GM19238 (cell line): ENCODE results near the gene MYL12A.
"Not testable (repeated sequence)": the region's sequence is repeated elsewhere in the genome, so short reads cannot be mapped to it uniquely, and the experiment has no call there.

Experiments used
- DNase-seq: peaks from one replicate; pipeline ENCODE4 v3.0.0; 2011; ENCODE audit warnings: low spot score; ENCODE audit not compliant: insufficient read length

The MYL12A gene

DNA sequence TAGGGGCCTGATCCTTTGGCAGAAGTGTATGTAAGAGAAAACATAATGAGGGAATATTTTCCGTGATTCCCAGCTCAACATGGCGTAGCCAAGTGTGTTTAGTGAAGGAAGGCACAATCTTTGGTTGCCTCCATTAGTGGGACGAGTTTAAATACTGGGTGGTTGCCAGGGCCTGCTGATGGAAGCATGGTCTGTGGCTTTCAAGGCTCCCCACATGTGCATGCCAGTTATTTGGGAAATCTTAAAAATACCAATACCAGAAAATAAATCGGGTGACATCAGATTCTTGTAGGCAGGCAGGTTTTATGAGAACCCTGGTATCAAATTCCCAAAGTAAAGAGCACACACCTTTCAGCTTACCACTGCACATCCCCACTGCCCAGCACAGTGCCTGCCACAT lies 7.1 kb downstream of the MYL12A start:
- DNase-seq = no peak

DNA sequence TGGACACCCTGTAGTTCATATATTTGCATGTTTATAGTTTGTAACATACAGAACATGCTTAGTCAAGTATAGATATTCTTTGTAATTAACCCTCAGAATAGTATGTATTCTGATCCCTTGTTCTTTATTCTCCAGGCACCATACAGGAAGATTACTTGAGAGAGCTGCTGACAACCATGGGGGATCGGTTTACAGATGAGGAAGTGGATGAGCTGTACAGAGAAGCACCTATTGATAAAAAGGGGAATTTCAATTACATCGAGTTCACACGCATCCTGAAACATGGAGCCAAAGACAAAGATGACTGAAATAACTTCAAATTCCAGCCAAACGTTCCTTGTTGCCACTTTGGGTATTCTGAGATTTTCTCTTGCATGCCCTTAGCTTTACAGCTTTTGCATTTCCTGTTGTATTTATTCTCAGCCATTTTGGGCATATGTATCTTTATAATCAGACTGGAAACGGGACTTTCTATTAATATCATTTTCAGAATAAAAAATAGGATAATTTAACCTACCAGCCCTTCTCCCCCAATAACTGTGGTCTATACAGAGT lies 8.1 kb downstream of the MYL12A start:
- DNase-seq = no peak

DNA sequence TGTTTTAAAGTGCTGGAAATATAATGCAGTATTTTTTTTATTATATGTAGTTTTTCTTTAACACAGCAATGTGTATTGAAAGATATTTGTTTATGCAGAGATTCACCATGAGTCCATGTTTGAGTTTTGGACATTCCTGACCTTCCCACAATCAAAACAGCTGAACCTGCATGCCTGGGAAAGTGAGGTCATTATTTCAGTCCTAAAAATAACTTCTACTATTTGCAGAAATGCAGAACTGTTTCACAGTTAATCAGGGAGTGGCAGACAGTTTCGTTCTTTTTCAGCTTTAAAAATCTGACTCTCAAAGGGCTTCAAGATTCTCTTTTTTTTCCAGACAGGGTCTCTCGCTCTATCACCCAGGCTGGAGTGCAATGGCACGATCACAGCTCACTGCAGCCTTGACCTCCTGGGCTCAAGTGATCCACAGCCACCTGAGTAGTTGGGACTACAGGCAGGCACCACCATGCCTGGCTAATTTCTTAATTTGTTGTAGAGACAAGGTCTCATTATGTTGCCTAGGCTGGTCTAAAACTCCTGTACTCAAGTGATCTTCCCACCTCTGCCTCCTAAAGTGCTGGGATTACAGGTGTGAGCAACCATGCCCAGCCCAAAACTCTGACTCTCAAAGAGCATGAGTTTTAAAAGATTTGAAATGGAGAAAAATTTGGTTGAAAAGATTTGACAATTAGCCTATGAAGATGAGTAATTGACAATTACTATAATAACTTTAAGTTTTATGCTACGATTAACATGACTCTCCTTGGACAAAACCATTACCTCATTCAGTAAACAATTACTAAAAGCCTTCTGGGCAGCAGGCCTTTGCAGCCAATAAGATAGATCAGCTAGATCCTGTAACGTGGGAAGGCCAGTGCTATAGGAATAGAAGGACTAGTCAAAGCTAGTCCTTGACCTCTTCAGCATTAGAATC lies 9.4 kb downstream of the MYL12A start:
- no peak for DNase-seq

DNA sequence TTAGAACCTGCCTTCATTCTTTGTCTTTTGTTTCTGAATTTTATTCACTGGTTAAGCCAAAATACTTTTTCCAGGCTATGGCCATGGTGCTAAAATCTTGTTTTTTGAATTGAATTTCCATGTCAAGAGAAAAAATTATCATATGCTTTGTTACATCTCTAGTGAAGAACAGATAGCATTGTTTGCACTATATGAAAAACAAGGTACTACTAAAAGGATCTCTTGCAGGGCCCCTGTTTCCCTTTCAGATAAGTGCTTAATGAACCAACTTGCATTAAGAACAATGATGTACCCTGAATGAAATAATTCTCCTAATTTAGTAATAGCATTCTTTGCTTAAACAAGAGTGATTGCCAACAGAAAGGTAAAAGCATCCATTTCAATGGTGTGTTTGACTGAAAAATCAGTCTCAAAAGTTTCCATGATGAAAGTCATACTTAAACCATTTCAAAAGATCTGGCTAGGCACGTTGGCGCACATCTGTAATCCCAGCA lies 10.1 kb downstream of the MYL12A start:
- no peak for DNase-seq

DNA sequence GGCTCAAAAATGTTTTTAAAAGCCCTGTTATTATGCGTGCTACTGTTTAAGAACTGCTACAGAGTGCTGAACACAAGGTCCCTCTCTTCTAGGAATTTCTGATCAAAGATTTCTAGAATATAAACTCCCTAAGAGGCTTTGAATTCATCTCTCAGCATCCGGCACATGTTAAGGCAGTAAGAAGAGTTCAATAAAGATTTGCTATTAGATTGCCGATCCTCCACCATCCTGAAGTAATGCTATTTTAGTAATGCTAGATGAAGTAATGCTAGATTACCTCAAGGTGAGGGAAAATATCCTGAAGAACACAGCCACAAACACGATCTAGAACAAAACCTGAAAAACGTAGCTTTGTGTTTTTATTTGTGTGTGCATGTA lies 13.4 kb downstream of the MYL12A start:
- no peak for DNase-seq

DNA sequence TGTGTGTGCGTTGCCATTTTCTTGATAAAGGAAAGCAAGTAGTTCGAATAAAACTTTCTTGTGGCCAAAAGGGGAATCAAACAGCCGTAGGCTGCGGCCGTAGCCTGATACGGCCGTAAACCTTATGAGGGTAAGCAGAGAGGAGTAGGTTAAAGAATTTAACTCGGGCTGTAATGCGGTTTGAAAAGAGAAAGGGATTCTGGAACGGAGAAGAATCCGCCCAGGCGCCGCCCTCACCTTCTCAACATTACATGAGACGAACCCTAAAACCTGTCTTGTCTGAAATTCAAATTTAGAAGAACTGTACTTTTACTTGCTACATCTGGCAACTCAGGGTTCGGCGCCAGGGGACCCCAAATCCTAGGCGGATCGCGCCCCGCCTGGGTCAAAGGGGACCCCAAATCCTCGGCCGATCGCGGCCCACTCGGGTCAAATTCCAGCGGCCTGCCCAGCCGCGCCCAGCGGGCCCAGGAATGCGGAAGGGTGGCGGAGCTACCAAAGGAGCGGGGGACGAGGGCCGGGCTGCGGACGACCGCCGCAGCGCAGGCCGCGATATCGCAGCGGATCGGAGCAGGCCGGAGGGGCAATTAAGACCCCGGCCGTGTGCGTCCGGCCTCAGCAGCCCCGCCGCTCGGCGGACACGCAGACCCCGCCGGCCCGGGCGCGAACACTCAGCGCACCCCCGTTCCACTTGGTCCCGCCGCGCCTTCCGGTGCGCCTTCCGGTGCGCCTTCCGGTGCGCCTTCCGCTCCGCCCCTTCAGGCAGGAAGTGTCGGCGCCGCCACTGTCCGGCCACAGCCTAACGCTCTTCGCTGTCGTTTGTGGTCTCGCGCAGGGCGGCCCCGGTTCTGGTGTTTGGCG lies 14.0 kb downstream of the MYL12A start, which contains the start of gene MYL12B:
Gene MYL12B (plus strand): TSS at position 761 of the 861 bp plus-strand sequence. CDS start 10,766 bp downstream, outside the sequence.
- no peak for DNase-seq

DNA sequence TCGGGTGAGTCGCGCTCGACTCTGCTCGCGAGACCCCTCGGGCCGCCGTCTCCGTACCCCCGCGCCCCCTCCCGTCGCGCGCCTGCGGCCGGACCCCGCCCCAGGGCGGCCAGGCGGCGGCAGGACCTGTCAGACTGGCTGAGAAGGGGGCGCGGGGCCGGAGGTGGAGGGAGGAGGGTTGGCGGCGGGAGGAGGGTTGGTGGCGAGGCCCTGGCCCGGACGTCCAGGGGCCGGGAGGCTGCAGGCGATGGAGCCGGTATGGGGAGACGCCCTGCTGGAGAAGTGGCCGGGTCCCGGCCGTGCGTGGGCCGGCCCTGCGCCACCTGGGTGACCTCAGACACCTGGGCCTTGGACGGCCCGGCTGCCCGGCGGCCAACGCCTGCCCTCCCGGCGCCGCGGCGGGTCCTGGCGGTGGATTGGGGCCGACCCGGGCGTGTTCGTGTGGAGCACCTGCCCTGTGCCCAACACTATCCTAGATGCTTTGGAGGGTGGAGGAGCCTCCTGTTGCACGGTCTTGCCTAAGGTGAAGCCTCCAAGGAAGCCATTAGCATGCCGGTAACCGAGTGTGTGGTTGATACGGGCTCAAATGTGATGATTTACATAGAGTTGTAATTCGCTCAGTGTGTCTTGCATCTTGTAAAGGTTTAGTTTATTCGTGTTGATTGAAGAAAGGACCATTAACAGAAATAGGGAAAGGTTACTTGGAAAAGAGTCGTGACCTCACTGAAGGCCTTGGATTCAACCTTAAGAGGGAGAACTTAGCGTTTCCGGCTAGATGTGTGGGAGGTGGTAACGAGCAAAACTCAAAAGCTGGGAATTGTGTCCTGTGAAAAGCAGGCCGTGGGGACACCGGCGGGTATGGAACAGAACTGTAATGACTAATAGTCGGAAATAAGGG lies 14.9 kb downstream of the MYL12A start:
- DNase-seq = no peak

DNA sequence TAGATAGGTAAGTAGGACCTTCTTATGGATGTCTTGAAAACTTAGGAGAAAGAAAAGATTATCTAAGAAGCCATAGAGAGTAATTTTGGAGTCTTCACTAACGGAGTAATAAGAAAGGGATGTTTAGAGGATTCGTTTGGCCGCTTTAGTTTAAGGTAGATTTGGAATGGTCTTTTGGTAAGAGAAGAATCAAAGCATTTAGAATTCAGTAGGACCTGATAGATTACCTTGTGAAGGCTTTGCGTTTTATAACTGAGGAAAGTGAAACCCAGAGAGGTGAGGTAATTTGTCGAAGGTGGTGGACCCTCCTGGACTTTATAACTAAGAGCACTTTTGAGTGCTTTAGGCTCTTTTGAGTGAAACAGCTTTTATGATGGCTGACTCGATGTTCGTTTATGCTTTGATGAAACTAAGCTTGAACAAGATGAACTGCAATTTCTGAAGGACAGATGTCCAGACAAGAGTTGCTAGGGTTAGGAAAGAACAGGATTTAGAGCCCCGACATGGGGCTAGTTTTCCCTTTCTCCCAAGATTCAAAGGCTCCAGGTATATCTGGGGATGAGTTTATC lies 15.6 kb downstream of the MYL12A start:
- no peak for DNase-seq

DNA sequence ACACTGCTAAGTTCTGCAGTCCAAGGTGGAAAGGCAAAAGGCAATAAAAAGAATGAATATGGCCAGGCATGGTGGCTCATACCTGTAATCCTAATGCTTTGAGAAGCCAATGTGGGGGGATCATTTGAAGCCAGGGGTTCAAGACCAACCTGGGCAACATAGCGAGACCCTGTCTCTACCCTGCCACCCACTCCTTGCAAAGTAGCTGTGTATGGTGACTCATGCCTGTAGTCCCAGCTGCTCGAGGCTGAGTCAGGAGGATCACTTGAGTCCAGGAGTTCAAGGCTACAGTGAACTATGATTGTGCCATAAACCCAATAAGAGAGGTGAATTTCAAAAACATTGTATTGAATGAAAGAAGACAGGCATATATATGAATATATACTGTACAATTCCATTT lies 16.8 kb downstream of the MYL12A start:
- no peak for DNase-seq

DNA sequence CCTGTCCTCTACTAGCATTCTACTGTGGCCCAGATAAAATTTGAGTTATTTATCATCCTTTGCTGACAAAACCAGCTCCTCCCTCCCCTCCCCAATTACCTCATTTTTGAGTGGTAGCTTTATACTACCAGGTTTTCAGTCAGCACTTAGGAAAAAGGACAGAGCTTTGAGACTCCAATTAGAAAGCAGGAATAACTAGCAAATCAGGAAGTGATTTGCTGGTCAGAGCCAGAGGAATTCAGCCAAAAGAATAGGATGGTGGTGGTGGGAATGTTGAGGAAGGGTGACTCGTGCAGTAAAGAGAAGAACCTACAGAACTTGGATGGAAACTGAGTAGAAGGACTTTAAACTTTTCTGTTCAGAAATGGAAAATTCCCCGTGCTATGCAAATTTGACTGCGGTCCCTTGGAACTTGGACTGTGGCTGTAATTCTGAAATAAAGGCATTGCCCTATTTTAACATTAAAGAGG lies 18.0 kb downstream of the MYL12A start:
- no peak for DNase-seq

DNA sequence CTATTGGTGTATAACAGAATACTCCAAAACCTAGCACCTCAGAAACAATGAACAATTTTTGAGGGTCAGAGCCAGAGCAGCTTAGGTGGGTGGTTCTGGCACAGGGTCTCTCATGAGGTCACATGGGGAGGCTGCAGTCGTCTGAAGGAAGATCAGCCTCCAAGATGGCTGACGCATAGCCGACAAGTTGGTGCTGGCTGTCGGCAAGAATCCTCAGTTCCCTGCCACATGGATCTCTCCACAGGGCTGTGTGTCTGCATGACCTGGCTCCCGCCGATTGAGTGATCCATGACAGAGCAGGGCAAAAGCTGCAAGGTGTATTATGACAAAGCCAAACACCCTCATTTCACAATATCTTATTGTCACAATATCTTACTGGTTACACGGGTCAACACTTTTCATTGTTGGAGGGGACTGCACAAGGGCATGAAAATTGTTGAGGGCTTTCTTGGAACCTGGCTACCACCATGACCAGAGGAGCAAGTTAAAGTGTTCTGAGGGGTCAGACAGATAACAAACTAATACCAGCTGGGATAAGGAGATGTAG lies 18.5 kb downstream of the MYL12A start:
- no peak for DNase-seq

DNA sequence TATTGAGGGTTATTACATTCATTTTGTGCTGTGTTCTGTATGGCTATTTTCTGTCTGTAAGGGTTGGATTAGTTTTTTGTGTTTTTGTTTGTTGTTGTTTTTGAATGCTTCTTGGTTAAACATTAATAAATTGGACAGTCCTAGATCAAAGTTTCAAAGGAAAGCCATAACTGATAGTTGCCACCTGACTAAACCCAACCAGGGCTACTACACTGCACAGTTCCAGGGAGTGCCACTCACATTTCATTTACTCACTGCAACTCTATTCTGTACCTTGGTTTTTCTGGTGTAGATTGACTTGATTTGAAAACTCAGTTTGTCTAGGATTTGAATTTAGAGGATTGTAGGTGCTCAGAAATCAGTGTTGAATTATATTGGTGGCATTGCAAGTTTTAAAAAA lies 20.7 kb downstream of the MYL12A start:
- DNase-seq = no peak

DNA sequence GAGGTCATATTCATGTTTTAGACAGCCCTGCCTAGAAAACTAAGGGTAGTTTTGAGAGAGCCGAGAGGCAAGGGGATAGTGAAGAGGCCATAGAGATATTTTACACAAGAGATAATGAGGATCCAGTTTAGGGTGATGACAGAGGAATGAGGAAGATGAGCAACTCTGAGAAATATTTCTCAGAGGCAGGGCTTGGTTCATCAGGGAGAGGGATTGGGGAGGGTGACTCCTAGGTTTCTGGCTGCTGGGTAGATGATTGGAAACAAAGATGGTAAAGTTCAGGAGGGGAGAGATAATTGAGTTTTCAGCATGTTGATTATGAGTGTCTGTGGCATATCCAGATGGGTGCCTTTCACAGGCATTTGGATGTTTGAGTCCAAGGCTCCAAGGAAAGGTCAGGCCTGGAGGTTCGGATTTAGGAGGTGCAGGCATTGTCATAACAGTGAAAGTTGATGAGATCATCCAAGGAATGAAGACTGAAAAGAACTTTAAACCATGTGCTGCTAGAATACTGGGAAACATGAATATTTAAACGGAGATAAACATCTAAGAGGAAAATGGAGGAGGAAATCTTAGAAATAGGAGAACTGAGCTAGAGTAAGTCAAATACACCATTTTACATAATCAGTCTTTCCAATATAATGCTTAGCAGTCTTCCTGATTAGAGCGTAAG lies 21.8 kb downstream of the MYL12A start:
- DNase-seq = no peak

DNA sequence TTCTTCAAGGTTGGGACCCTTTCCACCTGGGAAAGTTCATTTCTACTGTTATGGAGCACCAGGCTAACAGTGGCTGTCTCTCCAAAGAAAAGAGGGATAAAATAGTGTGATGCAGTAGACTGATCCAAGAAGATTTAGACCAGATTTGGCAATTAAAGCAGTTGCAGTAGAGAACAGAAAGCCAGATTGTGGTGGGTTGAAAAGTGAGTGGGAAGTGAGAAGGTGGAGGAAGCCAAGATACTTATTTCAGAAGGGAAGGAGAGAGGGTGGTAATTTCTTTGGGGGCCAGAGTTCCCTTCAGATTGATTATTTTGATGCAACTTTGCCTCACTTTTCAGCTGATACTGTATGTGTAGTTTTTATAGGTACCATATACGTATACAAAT lies 22.3 kb downstream of the MYL12A start:
- DNase-seq = no peak

DNA sequence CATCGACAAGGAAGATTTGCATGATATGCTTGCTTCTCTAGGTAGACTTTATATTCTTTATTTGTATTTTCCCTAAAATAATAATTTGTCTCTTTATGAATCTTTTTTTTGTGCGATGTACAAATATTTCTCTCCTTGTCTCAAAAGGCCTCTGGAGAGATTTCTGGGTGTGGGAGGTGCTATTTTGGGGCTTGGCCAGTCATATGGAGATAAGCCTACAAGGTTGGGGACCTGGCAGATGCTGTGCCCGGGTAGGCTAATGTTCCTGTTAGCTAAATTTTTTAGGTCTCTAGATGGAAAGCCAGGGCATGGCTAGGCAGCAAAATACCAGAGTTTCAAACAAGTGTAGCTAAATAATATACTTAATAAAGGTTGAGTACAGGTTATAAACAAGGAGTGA lies 25.4 kb downstream of the MYL12A start:
- DNase-seq = no peak

DNA sequence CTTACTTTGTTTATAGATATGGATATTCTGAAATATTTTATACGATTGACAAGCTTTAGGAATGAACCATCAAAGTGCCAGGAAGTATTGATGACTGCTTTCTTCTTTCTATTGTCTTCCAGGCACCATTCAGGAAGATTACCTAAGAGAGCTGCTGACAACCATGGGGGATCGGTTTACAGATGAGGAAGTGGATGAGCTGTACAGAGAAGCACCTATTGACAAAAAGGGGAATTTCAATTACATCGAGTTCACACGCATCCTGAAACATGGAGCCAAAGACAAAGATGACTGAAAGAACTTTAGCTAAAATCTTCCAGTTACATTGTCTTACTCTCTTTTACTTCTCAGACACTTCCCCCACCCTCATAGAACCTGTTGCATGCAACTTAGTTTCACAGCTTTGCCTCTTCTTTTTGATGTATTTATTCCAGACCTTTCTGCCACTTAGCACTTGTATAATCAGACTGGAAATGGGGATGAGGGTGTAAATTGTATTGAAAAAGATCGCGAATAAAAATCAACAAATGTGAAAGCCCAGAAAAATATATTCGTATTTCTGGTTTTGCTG lies 30.1 kb downstream of the MYL12A start:
- DNase-seq = not testable (repeated sequence)

DNA sequence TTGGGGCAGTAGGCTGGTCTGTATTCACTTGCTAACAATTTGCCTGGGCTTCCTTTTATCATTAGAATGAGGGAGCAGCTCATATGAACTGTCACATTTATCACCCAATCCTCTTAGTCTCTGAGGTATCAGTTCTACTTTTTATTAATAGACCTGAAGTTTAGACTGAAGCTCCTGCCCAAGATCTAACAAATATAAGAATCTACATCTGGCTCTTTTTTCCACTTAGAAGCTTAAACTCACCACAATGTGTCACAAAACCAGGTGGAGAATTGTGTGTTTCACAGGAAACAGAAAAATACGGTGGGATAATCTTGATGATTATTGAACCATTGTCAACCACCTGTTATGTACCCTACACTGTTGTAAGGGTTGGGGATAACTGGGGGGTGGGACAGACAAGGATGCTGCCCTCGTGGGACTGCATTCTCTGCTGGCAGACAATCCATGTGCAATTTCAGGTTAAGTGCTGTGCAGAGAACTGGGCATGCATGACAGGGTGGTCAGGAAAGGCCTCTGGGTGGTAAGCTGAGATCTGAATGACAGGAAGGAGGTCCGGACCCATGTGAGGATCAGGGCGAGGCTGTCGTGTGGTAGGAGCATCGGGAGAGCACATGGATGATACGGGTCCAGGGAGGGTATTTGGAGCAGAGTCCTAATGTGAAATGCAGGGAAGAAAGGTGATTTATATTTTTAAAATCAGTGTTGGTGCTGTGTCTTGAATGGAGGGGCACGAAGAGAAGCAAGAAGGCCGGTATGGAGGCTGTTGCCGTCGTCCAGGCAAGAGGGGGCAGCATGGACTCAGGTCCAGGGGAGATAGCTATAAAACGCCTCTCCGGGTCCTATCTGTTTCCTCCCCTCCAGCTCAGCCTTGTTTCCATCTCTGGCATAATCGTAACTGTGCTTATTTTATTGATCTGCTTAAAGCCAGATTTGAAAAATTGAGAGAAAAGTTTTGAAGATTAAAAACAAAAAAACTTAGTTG lies 31.9 kb downstream of the MYL12A start:
- DNase-seq = no peak
